Measurements from ENCODE around the gene KIRREL3. TPM values are rescaled to one million over a fixed set of nuclear protein-coding genes. Genes with fewer than 3 reads are reported as not detected.
"Not testable (repeated sequence)": the region's sequence is repeated elsewhere in the genome, so short reads cannot be mapped to it uniquely, and the experiment has no call there.

The KIRREL3 gene
- total RNA-seq, 2 donors from 2014 or later: not detected

- H3K27ac Mint-ChIP-seq, H3K36me3 Mint-ChIP-seq, ATAC-seq, H3K9me3 Mint-ChIP-seq: not testable (repeated sequence)
- peak in 1 of 2 donors; percentile 16 for DNase-seq (ENCODE audit: low spot score in 2 of 2)
These were observed 627.0 kb downstream of the KIRREL3 start for GRCh38 chr11:126373389-126374066.
